Hepatocyte (in vitro differentiated cells): Measurements from ENCODE around the gene SEC23A. TPM values are rescaled to one million over a fixed set of nuclear protein-coding genes. Genes with fewer than 3 reads are reported as not detected.

ENCODE experiments used
- DNase-seq: peaks from one replicate; pipeline ENCODE4 v3.0.0-alpha.2; 2016; ENCODE audit warnings: low spot score
- H2AFZ ChIP-seq: fragments of 200-600 bp; sonication (generic); 2 replicates; pipeline ENCODE4 v1.6.0; 2016; ENCODE audit warnings: antibody characterized with exemption, mild to moderate bottlenecking
- H3K27ac ChIP-seq: fragments of 200-600 bp; sonication (generic); 2 replicates; pipeline ENCODE4 v1.5.1; 2016; ENCODE audit warnings: mild to moderate bottlenecking
- H3K27me3 ChIP-seq: fragments of 200-600 bp; sonication (generic); 2 replicates; pipeline ENCODE4 v1.6.1; 2016
- H3K36me3 ChIP-seq: fragments of 200-600 bp; sonication (generic); replicated peaks from 2 replicates; pipeline ENCODE4 v1.5.1; 2016; ENCODE audit warnings: low read depth; ENCODE audit not compliant: insufficient read depth
- H3K4me1 ChIP-seq: fragments of 200-600 bp; sonication (generic); 2 replicates; pipeline ENCODE4 v1.5.1; 2016; ENCODE audit warnings: mild to moderate bottlenecking, moderate library complexity; ENCODE audit not compliant: insufficient read depth
- H3K4me2 ChIP-seq: fragments of 200-600 bp; sonication (generic); 2 replicates; pipeline ENCODE4 v1.6.0; 2016
- H3K4me3 ChIP-seq: fragments of 200-600 bp; sonication (generic); 2 replicates; pipeline ENCODE4 v1.5.1; 2016; ENCODE audit warnings: mild to moderate bottlenecking
- H3K79me2 ChIP-seq: fragments of 200-600 bp; sonication (generic); 2 replicates; pipeline ENCODE4 v1.6.0; 2017; ENCODE audit warnings: mild to moderate bottlenecking
- H3K9me2 ChIP-seq: fragments of 200-600 bp; sonication (generic); replicated peaks from 2 replicates; pipeline ENCODE4 v1.6.0; 2017; ENCODE audit warnings: mild to moderate bottlenecking; ENCODE audit not compliant: insufficient read depth
- H3K9me3 ChIP-seq: fragments of 200-600 bp; sonication (generic); 2 replicates; pipeline ENCODE4 v1.5.1; 2016; ENCODE audit warnings: low read depth, mild to moderate bottlenecking
- H4K20me1 ChIP-seq: fragments of 200-600 bp; sonication (generic); 2 replicates; pipeline ENCODE4 v1.6.0; 2016; ENCODE audit warnings: mild to moderate bottlenecking; ENCODE audit not compliant: insufficient read depth, poor library complexity, severe bottlenecking
- CTCF ChIP-seq: fragments of 200-600 bp; sonication (generic); IDR thresholded peaks from 2 replicates; pipeline ENCODE4 v1.5.1; 2016; ENCODE audit warnings: antibody characterized with exemption, mild to moderate bottlenecking; ENCODE audit not compliant: poor library complexity
- EZH2 ChIP-seq: fragments of 200-600 bp; sonication (generic); IDR thresholded peaks from 2 replicates; pipeline ENCODE4 v1.6.1; 2016; ENCODE audit warnings: antibody characterized with exemption, mild to moderate bottlenecking, borderline replicate concordance
- EZH2phosphoT487 ChIP-seq: fragments of 200-600 bp; sonication (generic); IDR thresholded peaks from one replicate; pipeline ENCODE4 v1.6.1; 2018; ENCODE audit warnings: antibody characterized with exemption, mild to moderate bottlenecking, low read depth, moderate library complexity; ENCODE audit not compliant: unreplicated experiment, severe bottlenecking
- whole genome bisulfite sequencing: methylation state at CpG from one replicate; pipeline ENCODE4 v1.1.6; 2016; ENCODE audit warnings: low lambda C conversion rate; ENCODE audit errors: missing lambda C conversion rate; 5-methylcytosine and 5-hydroxymethylcytosine counted together
- polyA plus RNA-seq: library from polyadenylated mRNA; unstranded; fragments of >200 nt; fragmentation: Nextera tagmentation; extraction: Ambion mirVana; gene quantifications from 2 replicates; pipeline ENCODE4 v1.2.1, GENCODE V29; 2016
- total RNA-seq: library from RNA; depleted of rRNA; stranded (reverse); fragments of >200 nt; gene quantifications from 2 replicates; pipeline ENCODE4 v1.2.3, GENCODE V29; 2014

Gene SEC23A
- total and polyA plus RNA-seq, 2 experiments from 2014 or later: 99.8 to 193 TPM

GRCh38 chr14:38989922-38990546 is 113.0 kb downstream of the SEC23A start:
- TF ChIP-seq CTCF (no peak), EZH2phosphoT487 (no peak), EZH2 (no peak)
- Histone ChIP-seq H3K9me2 (no peaks in the 10 kb centered on the region), H3K4me2 (no peak overlapping the region), H3K4me1 (no peaks in the 10 kb centered on the region), H3K36me3 (no peaks in the 10 kb centered on the region), H3K4me3 (no peak overlapping the region), H4K20me1 (no peaks in the 10 kb centered on the region), H3K9me3 (no peaks in the 10 kb centered on the region), H2AFZ (no peak overlapping the region), H3K27ac (no peak overlapping the region), H3K79me2 (no peaks in the 10 kb centered on the region), H3K27me3 (no peaks in the 10 kb centered on the region)
- DNase-seq: no peak
- WGBS: 89% methylated on average over 2 of the region's 2 CpGs

GRCh38 chr14:38987781-38988180 is 115.3 kb downstream of the SEC23A start:
- Histone ChIP-seq H3K9me3 (no peaks in the 10 kb centered on the region), H3K79me2 (no peaks in the 10 kb centered on the region), H3K4me3 (no peak overlapping the region), H3K27me3 (no peaks in the 10 kb centered on the region), H2AFZ (no peak overlapping the region), H3K27ac (no peak overlapping the region), H3K9me2 (no peaks in the 10 kb centered on the region), H3K4me1 (no peaks in the 10 kb centered on the region), H3K36me3 (no peaks in the 10 kb centered on the region), H4K20me1 (no peaks in the 10 kb centered on the region), H3K4me2 (no peak overlapping the region)
- WGBS: 94% methylated on average over 2 of the region's 2 CpGs
- no peak for DNase-seq
- no peak for TF ChIP-seq EZH2phosphoT487
- TF ChIP-seq EZH2: no peak
- TF ChIP-seq CTCF: no peak

GRCh38 chr14:38982837-38983236 is 120.2 kb downstream of the SEC23A start:
- H2AFZ ChIP-seq: no peak overlapping the region
- no peak for DNase-seq
- TF ChIP-seq EZH2 (no peak), EZH2phosphoT487 (no peak), CTCF (no peak)
- H3K9me3 ChIP-seq: no peaks in the 10 kb centered on the region
- H3K27ac ChIP-seq: no peak overlapping the region
- H3K79me2 ChIP-seq: no peaks in the 10 kb centered on the region
- no peaks in the 10 kb centered on the region for H4K20me1 ChIP-seq
- no peak overlapping the region for H3K4me3 ChIP-seq
- no peaks in the 10 kb centered on the region for H3K4me1 ChIP-seq
- no peaks in the 10 kb centered on the region for H3K27me3 ChIP-seq
- no peaks in the 10 kb centered on the region for H3K9me2 ChIP-seq
- WGBS: 0% methylated on average over 1 of the region's 1 CpG
- H3K36me3 ChIP-seq: no peaks in the 10 kb centered on the region
- H3K4me2 ChIP-seq: no peak overlapping the region
